ENCODE results near the gene KCTD14. TPM values are rescaled to one million over a fixed set of nuclear protein-coding genes. Genes with fewer than 3 reads are reported as not detected.
"Not testable (repeated sequence)": the region's sequence is repeated elsewhere in the genome, so short reads cannot be mapped to it uniquely, and the experiment has no call there.

The KCTD14 gene
- polyA plus RNA-seq, 3 donors = 1.2 to 17.9 (median 3.4) TPM

GRCh38 chr11:78032090-78032489 lies 9.0 kb upstream of the KCTD14 start:
- H3K27ac ChIP-seq (ENCODE audit: low read depth, low read length) = no peak overlapping the region

GRCh38 chr11:78031629-78032028 lies 8.6 kb upstream of the KCTD14 start:
- WGBS, 3 donors = 89 to 94% (median 90%) methylated on average over 3 of the region's 3 CpGs
- no peak overlapping the region for H3K27ac ChIP-seq (ENCODE audit: low read depth, low read length)

GRCh38 chr11:78030429-78031325 lies 7.6 kb upstream of the KCTD14 start:
- WGBS, 3 donors = 25 to 34% (median 29%) methylated on average over 7 of the region's 7 CpGs
- H3K27ac ChIP-seq (ENCODE audit: low read depth, low read length) = no peak overlapping the region

GRCh38 chr11:78028423-78028822 lies 5.3 kb upstream of the KCTD14 start:
- not testable (repeated sequence) for H3K27ac ChIP-seq (ENCODE audit: low read depth, low read length)
- WGBS, 3 donors = 74 to 92% (median 86%) methylated on average over 9 of the region's 9 CpGs

- H3K27ac ChIP-seq (ENCODE audit: low read depth, low read length) = no peak overlapping the region
- WGBS, 3 donors = 80 to 97% (median 91%) methylated on average over 2 of the region's 2 CpGs
Measured at GRCh38 chr11:78027759-78028158, 4.7 kb upstream of the KCTD14 start.

GRCh38 chr11:78025378-78025777 lies 2.3 kb upstream of the KCTD14 start:
- no peak overlapping the region for H3K27ac ChIP-seq (ENCODE audit: low read depth, low read length)

- H3K27ac ChIP-seq (ENCODE audit: low read depth, low read length) = no peak overlapping the region
- WGBS, 3 donors = 51 to 77% (median 70%) methylated on average over 7 of the region's 7 CpGs
Measured at GRCh38 chr11:78023426-78023825, 350 bp upstream of the KCTD14 start.

- 52 to 84% (median 83%) methylated on average over 6 of the region's 6 CpGs for whole genome bisulfite sequencing, 3 donors
- H3K27ac ChIP-seq (ENCODE audit: low read depth, low read length) = no peak overlapping the region
Measured at GRCh38 chr11:78021611-78022010, 1.5 kb downstream of the KCTD14 start.

GRCh38 chr11:78020246-78020645 lies 2.8 kb downstream of the KCTD14 start:
- 27 to 53% (median 52%) methylated on average over 3 of the region's 3 CpGs for WGBS, 3 donors
- H3K27ac ChIP-seq (ENCODE audit: low read depth, low read length) = no peak overlapping the region

- no peak overlapping the region for H3K27ac ChIP-seq (ENCODE audit: low read depth, low read length)
- WGBS, 3 donors = 36 to 64% (median 59%) methylated on average over 4 of the region's 4 CpGs
Measured at GRCh38 chr11:78019808-78020207, 3.3 kb downstream of the KCTD14 start.

GRCh38 chr11:78015878-78016277 lies 7.2 kb downstream of the KCTD14 start:
- 95 to 100% (median 98%) methylated on average over 1 of the region's 1 CpG for WGBS, 3 donors
- no peak overlapping the region for H3K27ac ChIP-seq (ENCODE audit: low read depth, low read length)

- WGBS, 3 donors = 74 to 84% (median 74%) methylated on average over 6 of the region's 6 CpGs
- H3K27ac ChIP-seq (ENCODE audit: low read depth, low read length) = not testable (repeated sequence)
Measured at GRCh38 chr11:78014937-78015520, 8.0 kb downstream of the KCTD14 start.

GRCh38 chr11:78011301-78011700 lies 11.8 kb downstream of the KCTD14 start:
- H3K27ac ChIP-seq (ENCODE audit: low read depth, low read length) = no peak overlapping the region
- 76 to 91% (median 90%) methylated on average over 2 of the region's 2 CpGs for WGBS, 3 donors

- WGBS, 3 donors = 94 to 96% (median 94%) methylated on average over 6 of the region's 6 CpGs
- H3K27ac ChIP-seq (ENCODE audit: low read depth, low read length) = no peak overlapping the region
Measured at GRCh38 chr11:78010755-78011154, 12.3 kb downstream of the KCTD14 start.

- H3K27ac ChIP-seq (ENCODE audit: low read depth, low read length) = no peak overlapping the region
- 95 to 100% (median 100%) methylated on average over 1 of the region's 1 CpG for WGBS, 3 donors
Measured at GRCh38 chr11:78010304-78010703, 12.8 kb downstream of the KCTD14 start.

- 89 to 96% (median 96%) methylated on average over 2 of the region's 2 CpGs for WGBS, 3 donors
- H3K27ac ChIP-seq (ENCODE audit: low read depth, low read length) = no peak overlapping the region
Measured at GRCh38 chr11:78009062-78009461, 14.0 kb downstream of the KCTD14 start.

- no peak overlapping the region for H3K27ac ChIP-seq (ENCODE audit: low read depth, low read length)
- WGBS, 3 donors = 0 to 5% (median 3%) methylated on average over 1 of the region's 1 CpG
Measured at GRCh38 chr11:78000193-78000592, 22.9 kb downstream of the KCTD14 start.

GRCh38 chr11:77999446-78000030 lies 23.5 kb downstream of the KCTD14 start:
- WGBS, 3 donors = 88 to 96% (median 93%) methylated on average over 1 of the region's 1 CpG
- no peak overlapping the region for H3K27ac ChIP-seq (ENCODE audit: low read depth, low read length)

All from adipose tissue (tissue), 3 donors.